Left lung (tissue), 10 donors: Measurements from ENCODE around the gene ZBTB47. TPM values are rescaled to one million over a fixed set of nuclear protein-coding genes. Genes with fewer than 3 reads are reported as not detected.

Experiments used
- ATAC-seq: fragments of 200-7000 bp; cut with Tn5 transposase; one replicate; pipeline ENCODE4 v1.9.1; 2020; ENCODE audit warnings: moderate library complexity
- DNase-seq, 4 donors: peaks; one replicate each; pipeline ENCODE4 v3.0.0-alpha.2; 2013 to 2020
- H3K27ac ChIP-seq, 2 donors: fragments of 200-600 bp; sonication (generic) in 1 of 2; one replicate each; pipeline versions ENCODE4 v1.5.0 to v1.8.0; 2020 to 2021
- H3K27me3 ChIP-seq, 2 donors: fragments of 200-600 bp; sonication (generic) in 1 of 2; one replicate each; pipeline versions ENCODE4 v1.5.0 to v1.8.0; 2020 to 2021
- H3K36me3 ChIP-seq, 2 donors: fragments of 200-600 bp; sonication (generic) in 1 of 2; one replicate each; pipeline versions ENCODE4 v1.5.0 to v1.8.0; 2020 to 2021
- H3K4me1 ChIP-seq, 2 donors: fragments of 200-600 bp; one replicate each; pipeline ENCODE4 v1.8.0; 2021
- H3K4me3 ChIP-seq, 2 donors: fragments of 200-600 bp; sonication (generic) in 1 of 2; one replicate each; pipeline versions ENCODE4 v1.5.0 to v1.8.0; 2020 to 2021; ENCODE audit warnings: mild to moderate bottlenecking in 1 of 2
- H3K9me3 ChIP-seq, 2 donors: fragments of 200-600 bp; sonication (generic) in 1 of 2; one replicate each; pipeline versions ENCODE4 v1.5.0 to v1.8.0; 2020 to 2021
- CTCF ChIP-seq, 2 donors: fragments of 200-600 bp; sonication (generic) in 1 of 2; IDR thresholded peaks; one replicate each; pipeline versions ENCODE4 v1.5.0 to v1.8.0; 2021; ENCODE audit warnings: antibody characterized with exemption in 2 of 2
- intact Hi-C, 2 donors: fragments of 100-400 bp; cut with DNase I; formaldehyde crosslinking; loops; one replicate each; pipeline versions ENCODE4 v1.11.2 to v1.14.2; 2022
- polyA plus RNA-seq, 6 donors: library from polyadenylated mRNA; unstranded; fragments of 120-200 nt; gene quantifications; one replicate each; pipeline ENCODE4 v1.2.1, GENCODE V29; 2013; ENCODE audit not compliant: insufficient read length in 6 of 6
- total RNA-seq, 2 donors: library from RNA; stranded (reverse); fragmentation: NEBNext Ultra II Directional; extraction: Animal tissue kit (Norgen Biotek cat#: 25700); gene quantifications; one replicate each; pipeline ENCODE4 v1.2.1, GENCODE V29; 2021
- donor health status: DM: no; HTN: yes; CAD: no.
- donor health status: DM: no; HTN: no; CAD: no.

ZBTB47 gene
- total and polyA plus RNA-seq, 8 donors = 10.4 to 34.9 (median 15.1) TPM

- DNase-seq (peak; percentile 25 to 85 (median 54)), ATAC-seq (peak; percentile 92)
- Histone ChIP-seq H3K27me3 (peaks cover 0 to 10% of the 10 kb centered on the region in 2 donors), H3K27ac (no peak overlapping the region), H3K36me3 (no peaks in the 10 kb centered on the region), H3K9me3 (no peaks in the 10 kb centered on the region), H3K4me3 (no peak overlapping the region), H3K4me1 (no peaks in the 10 kb centered on the region)
- no peak for TF ChIP-seq CTCF (IDR thresholded peaks at IDR 0.05)
- intact Hi-C loops = no loop called here
These were observed 48.0 kb downstream of the ZBTB47 start for GRCh38 chr3:42701371-42702065.

GRCh38 chr3:42702066-42702951 is 48.8 kb downstream of the ZBTB47 start, which contains the start of gene HHATL:
TSS of gene HHATL (minus strand) at chr3:42702798. CDS start at chr3:42700826, 1,972 bp downstream.
- ATAC-seq (no peak), DNase-seq (peak in 1 of 4 donors; percentile 54)
- intact Hi-C loops = no loop called here
- Histone ChIP-seq H3K4me3 (no peak within 1 kb of the TSS), H3K27me3 (peaks cover 0 to 10% of the 10 kb centered on the region in 2 donors), H3K27ac (no peak within 1 kb of the TSS), H3K4me1 (no peaks in the 10 kb centered on the region), H3K9me3 (no peaks in the 10 kb centered on the region), H3K36me3 (no peaks in the 10 kb centered on the region)
- no peak for TF ChIP-seq CTCF (IDR thresholded peaks at IDR 0.05)

DNA sequence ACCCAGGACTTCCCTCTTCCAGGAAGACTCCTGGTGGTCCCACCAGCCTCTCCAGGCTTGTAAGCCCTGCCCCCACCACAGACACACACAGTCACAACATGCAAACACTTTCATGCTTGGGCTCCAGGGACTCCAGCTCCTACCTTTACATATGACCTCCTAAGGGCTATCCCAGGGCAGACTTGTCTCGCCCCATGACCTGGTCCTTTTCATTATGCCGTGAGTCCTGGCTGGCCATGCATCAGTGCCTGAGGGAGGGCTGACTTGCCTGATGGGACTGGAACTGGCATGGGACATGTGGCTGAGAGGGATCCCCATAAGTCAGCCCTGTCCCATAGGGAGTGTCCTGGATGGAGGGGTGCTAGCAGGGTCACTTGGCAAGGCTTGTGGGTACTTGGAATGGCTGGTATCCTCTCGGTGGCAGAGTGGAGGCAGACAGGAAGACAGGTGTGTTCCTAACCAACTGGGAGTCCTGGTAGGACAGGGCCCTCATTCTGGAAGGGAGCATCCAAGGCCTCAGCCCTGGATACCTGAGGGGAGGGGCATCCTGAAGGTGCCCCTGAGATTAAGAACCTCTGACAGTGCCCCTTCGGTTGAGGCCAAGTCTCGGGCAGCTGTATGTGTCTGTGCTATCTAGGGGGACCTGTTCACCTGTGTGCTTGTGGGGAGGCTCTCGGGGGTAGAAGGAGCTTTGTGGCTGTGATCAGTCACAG is 49.6 kb downstream of the ZBTB47 start:
- ATAC-seq (no peak), DNase-seq (peak in 1 of 4 donors; percentile 29)
- H3K4me1 ChIP-seq = no peaks in the 10 kb centered on the region
- no peaks in the 10 kb centered on the region for H3K36me3 ChIP-seq
- H3K27ac ChIP-seq = no peak overlapping the region
- no peak for TF ChIP-seq CTCF (IDR thresholded peaks at IDR 0.05)
- no peaks in the 10 kb centered on the region for H3K9me3 ChIP-seq
- peaks cover 0 to 10% of the 10 kb centered on the region in 2 donors for H3K27me3 ChIP-seq
- H3K4me3 ChIP-seq = no peak overlapping the region
- intact Hi-C loops = no loop called here

GRCh38 chr3:42703695-42704025 is 50.2 kb downstream of the ZBTB47 start:
- H3K9me3 ChIP-seq = no peaks in the 10 kb centered on the region
- intact Hi-C loops = no loop called here
- peaks cover 0 to 10% of the 10 kb centered on the region in 2 donors for H3K27me3 ChIP-seq
- H3K4me3 ChIP-seq = no peak overlapping the region
- no peak for TF ChIP-seq CTCF (IDR thresholded peaks at IDR 0.05)
- DNase-seq (no peak), ATAC-seq (no peak)
- no peaks in the 10 kb centered on the region for H3K4me1 ChIP-seq
- H3K27ac ChIP-seq = no peak overlapping the region
- H3K36me3 ChIP-seq = no peaks in the 10 kb centered on the region
